NB4 (cell line): Measurements from ENCODE around the gene TNFRSF25.

Experiments used
- POLR2A ChIP-seq: IDR thresholded peaks from 2 replicates; pipeline ENCODE4 v1.6.1; 2011; ENCODE audit warnings: mild to moderate bottlenecking; ENCODE audit not compliant: insufficient read length; ENCODE audit errors: extremely low read depth
- TF ChIP-seq, protein P1 (sequence below): IDR thresholded peaks from one replicate; pipeline ENCODE4 v1.5.1; 2012; ENCODE audit warnings: low read depth, low read length
- TF ChIP-seq, protein P2 (sequence below): IDR thresholded peaks from 2 replicates; pipeline ENCODE4 v1.6.1; 2011; ENCODE audit warnings: low read depth, low read length

DNA sequence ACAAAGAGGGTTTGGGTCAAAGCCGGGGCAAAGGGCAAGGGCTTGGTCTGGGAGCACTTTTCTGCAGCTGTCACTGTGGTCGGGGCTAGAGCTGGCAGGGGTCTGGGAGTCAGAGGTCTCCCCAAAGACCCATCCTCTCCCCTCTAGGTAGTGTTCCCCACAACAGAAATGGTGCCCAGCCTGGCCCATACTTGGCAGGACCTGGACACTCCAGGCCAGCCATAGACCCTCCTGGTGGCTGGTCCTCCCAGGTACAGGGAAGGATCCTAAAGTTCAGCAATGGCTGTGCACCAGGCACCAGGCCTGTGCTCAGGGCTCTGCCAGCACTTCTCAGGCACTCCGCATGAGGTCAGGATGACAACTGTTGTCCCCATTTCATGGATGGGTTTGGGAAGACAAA lies 30.4 kb downstream of the TNFRSF25 start:
- TF ChIP-seq, protein P1, sequence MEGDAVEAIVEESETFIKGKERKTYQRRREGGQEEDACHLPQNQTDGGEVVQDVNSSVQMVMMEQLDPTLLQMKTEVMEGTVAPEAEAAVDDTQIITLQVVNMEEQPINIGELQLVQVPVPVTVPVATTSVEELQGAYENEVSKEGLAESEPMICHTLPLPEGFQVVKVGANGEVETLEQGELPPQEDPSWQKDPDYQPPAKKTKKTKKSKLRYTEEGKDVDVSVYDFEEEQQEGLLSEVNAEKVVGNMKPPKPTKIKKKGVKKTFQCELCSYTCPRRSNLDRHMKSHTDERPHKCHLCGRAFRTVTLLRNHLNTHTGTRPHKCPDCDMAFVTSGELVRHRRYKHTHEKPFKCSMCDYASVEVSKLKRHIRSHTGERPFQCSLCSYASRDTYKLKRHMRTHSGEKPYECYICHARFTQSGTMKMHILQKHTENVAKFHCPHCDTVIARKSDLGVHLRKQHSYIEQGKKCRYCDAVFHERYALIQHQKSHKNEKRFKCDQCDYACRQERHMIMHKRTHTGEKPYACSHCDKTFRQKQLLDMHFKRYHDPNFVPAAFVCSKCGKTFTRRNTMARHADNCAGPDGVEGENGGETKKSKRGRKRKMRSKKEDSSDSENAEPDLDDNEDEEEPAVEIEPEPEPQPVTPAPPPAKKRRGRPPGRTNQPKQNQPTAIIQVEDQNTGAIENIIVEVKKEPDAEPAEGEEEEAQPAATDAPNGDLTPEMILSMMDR: no peak
- TF ChIP-seq, protein P2, sequence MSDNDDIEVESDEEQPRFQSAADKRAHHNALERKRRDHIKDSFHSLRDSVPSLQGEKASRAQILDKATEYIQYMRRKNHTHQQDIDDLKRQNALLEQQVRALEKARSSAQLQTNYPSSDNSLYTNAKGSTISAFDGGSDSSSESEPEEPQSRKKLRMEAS: no peak
- no peak for TF ChIP-seq POLR2A
